Stimulated activated CD4-positive, alpha-beta T cell treated with anti-CD3 and anti-CD28 coated beads, Interleukin-15, amount 100 ng/mL, for 24 hours (primary cell): ENCODE measurements around the gene CORIN.
"Not testable (repeated sequence)": the region's sequence is repeated elsewhere in the genome, so short reads cannot be mapped to it uniquely, and the experiment has no call there.

Experiments
- DNase-seq: peaks from one replicate; pipeline ENCODE4 v3.0.0-alpha.2; 2020

Gene CORIN

DNA sequence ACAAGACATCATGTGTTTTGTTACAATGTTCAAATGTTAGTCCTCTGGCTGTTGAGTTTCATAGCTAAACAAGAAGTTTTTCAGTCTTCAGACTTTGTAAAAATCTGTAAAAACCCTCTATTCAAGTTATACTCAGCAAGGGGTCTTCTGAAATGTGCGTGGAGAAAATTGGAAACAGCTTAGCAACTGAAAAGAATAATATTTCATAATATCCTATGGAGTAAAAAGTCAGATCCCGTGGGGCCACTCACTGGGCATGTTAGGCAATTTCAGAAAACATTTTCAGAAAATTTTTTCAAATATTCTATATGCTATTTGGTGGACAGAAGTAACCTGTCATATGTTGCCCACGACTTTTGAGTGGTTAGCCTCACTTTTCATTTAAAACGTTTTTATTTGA, 118.3 kb downstream of the CORIN start:
- DNase-seq = no peak

GRCh38 chr4:47718696-47719095, 119.2 kb downstream of the CORIN start:
- no peak for DNase-seq

- no peak for DNase-seq
These were observed 120.7 kb downstream of the CORIN start for GRCh38 chr4:47717188-47717587.

DNA sequence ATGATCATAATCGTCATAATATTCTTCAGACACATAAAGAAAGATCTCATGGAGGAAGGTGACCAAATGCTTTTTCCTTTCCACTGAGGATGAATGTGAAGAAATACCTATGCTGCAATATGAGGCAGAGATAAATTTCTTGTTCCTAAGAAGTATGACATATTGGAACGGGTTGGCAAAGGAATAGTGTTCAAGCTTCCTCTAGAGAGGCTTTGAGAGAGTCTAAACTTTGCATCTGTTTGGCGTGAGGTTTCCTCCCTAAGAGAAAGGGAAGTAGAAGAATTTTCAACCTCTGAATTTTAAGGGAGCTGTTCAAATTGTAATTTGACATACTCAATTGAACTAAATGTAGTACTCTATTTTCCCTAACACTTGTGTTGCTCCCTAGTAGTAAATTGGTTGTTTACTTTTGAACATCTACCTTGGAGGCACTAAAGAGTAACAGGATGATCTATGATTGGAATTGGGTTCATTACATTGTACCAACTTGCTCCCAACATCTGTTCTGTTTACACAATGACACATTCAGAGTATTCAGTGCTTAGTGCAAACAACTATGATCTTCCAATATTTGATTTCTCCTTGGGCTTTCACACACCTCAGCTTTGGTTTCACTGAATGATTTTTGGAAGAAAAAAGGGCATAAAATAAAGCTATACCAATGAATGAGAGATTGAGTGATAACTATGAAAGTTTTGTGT, 122.0 kb downstream of the CORIN start:
- no peak for DNase-seq

DNA sequence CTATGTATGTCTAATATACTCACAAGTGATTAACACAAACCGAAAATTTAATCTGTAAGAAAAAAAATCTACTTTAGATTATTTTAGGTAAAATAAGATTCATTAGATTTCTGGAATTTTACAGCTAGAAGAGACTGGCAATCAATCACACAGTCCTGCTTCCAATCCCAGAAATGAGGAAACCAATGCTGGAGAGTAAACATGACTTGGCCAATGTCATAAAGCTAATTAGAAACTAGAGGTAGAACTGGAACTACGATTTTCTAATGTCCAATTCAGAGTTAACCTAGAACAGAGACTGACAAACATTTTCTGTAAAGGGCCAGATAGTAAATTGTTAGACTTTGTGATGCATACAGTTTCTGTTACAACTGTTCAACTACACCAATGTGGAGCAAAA, 123.6 kb downstream of the CORIN start:
- no peak for DNase-seq

DNA sequence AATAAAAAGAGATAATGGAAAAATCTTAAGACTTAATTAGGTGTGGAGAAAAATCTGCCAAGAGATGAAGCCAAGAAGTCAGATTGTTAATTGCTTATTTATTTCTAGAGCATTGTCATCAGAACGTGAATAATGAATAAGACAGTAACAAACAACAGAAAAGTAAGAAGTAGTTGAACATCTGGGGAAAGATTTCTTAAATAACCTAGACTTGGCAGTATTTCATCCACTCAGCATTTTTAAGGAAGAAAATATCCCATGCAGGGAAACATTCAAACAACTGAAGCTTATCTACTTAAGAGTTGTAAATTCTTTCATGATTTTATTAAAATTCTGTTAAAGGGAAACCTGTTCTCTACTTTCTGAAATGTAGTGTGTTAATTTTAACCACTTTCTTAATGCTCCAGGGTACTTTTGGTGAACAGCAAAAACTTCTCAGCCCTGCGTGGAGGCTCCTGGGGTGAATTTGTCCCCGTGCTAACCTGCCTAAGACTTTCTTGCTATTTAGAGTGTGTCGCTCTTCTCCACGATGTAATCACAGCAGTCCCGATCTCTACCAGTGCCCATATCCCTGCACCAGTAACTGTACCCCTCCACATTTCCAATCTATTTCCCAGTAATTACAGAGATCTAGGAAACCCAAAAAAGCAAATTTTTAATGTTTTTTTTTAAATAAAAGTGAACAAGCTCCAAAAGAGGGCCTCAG, 124.6 kb downstream of the CORIN start:
- no peak for DNase-seq

DNA sequence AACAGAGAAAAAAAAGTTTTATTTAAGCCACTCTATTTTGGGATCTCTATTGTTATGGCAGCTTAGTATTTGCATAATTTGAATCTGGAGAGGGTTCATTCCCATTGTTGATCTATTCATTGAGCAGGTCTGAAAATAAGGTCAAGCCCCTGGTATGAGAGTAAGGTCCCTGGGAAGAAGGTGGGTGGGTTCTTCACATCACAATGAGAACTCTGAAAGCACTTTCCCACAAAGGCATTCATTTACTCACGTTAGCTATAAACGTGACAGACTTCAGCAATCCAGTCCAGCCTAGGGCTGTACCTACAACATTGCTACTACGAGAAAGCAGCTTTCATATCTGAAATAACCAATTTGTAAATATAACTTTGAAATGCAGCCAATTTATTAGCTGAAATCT, 126.2 kb downstream of the CORIN start:
- DNase-seq = no peak

DNA sequence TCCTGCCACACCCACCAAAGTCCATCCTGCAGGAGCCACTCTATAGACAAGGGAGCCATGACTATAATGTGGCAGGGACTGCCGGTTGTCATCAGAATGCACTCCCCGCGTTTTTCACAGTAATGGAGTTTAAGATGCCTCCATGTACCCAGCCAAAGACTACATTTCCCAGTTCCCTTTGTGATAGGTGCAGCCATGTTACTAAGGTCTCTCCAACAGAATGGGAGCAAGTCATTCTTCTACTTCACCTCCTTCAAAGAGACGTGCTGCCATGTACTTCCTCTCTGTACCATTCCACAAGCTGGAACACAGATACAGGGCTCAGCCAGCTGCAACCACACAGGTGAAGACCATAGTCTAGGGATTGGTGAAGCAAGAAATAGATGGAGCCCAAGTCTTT, 126.7 kb downstream of the CORIN start:
- no peak for DNase-seq

GRCh38 chr4:47706352-47706751, 131.5 kb downstream of the CORIN start:
- DNase-seq = not testable (repeated sequence)

- DNase-seq = no peak
These were observed 132.4 kb downstream of the CORIN start for GRCh38 chr4:47705326-47705981.

DNA sequence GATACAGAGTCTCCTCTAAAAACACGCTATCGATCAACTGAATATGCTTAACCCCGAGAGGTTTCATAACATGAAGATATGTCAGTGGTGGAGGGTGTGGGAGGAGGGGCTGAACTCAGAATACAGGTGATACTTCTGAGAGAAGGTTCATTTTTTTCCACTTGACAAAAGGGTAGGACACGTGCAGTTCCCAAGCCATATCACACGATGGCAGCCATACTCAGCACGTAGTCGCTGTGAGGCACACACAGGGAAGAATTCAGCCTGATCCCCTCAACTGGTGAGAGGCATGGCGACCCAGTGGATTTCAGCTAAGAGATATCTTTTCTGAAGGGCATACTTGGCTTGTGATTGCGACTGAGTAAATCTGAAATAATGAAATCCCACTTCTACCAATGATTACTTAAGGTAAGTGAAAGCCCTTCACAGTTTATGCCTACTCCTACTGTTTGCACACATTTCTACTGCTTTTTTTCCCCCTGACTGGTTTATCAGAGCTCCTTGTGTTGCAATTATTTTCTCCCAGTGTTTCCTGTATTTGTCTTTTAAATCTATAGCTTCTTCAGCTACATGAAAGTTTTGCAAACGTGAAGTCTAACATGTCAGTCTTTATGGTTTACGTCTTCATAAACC, 133.1 kb downstream of the CORIN start:
- peak; percentile 22 for DNase-seq

- no peak for DNase-seq
These were observed 133.9 kb downstream of the CORIN start for GRCh38 chr4:47703956-47704355.

DNA sequence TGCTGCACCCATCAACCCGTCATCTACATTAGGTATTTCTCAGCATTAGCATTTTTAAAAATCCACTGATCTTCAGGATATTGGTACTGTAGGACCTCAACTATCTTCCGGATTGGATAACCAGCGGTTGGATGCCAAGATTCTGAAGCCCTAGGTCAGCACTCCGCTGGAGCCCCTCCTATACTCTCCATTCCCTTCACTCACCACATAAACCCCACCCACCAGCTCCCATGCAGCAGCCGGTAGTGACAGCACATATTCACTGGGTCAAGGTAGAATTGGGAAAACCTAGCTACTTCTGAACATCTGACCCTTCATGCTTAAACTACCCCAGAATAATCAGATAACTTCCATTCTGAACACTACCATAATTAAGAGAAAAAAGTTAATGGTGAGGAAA, 134.9 kb downstream of the CORIN start:
- no peak for DNase-seq

- no peak for DNase-seq
These were observed 136.6 kb downstream of the CORIN start for GRCh38 chr4:47701286-47701685.

DNA sequence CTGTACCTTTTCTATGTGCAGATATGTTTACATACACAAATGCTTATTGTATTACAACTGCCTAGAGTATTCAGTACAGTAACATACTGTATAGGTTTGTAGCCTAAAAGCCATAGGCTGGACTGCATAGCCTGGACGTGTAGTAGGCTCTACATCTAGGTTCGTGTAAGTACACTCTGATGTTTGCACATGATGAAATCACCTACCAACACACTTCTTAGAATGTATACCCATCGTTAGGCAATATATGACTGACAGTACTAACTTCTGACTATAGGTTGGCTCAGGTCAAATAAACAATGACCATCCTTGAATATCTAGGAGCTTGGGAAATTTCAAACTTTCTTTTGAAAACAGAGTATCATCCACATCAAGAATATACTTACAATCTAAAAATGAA, 139.0 kb downstream of the CORIN start:
- DNase-seq = no peak

GRCh38 chr4:47696823-47697222, 141.0 kb downstream of the CORIN start:
- no peak for DNase-seq

DNA sequence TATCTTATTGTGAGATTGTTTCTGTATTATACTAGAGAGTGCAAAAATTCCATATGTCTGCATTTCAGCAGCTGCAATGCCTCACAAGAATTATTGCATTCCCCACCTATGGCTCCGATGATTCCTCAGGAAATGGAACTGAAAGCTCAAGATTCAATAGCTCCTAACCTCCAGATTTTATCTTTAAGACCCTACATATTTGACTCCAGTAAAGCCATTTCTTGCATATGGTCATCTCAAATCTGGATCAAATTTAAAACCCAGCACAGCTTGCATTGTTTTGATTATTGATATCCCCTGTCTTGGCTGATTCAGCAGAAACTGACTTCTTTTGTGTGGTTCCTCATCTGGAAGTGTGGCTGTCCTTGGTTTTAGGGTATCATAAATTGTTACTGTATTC, 142.6 kb downstream of the CORIN start:
- no peak for DNase-seq

GRCh38 chr4:47694322-47694721, 143.5 kb downstream of the CORIN start:
- no peak for DNase-seq

GRCh38 chr4:47692691-47693090, 145.2 kb downstream of the CORIN start:
- no peak for DNase-seq

GRCh38 chr4:47691757-47692383, 146.0 kb downstream of the CORIN start:
- not testable (repeated sequence) for DNase-seq

DNA sequence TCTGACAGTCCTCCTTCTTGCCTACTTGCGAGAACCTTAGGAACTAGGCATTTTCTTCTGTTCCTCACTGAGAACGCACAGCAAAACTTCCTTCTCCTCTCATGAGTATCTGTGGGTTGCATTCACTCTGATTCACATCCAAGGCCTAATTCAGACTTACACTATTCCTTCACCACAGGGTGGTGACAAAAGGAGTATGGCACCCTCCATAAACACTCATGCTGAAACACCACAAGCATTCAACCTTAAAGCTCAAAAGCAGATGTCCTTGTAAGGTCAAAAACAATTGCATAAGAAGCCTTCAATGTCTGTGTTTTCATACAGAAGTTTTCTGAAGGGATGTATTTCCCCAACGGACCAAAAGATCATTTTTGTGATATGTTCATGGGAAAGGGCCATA, 147.3 kb downstream of the CORIN start:
- no peak for DNase-seq

- peak; percentile 72 for DNase-seq
These were observed 151.5 kb downstream of the CORIN start for GRCh38 chr4:47686294-47686872.

- DNase-seq = no peak
These were observed 162.1 kb downstream of the CORIN start for GRCh38 chr4:47675806-47676205.
